ENCODE results near the gene CD4. TPM values are rescaled to one million over a fixed set of nuclear protein-coding genes. Genes with fewer than 3 reads are reported as not detected.

Gene CD4
- total and polyA plus RNA-seq, 2 donors (not counting 3 experiments of a cell fraction or from before 2014, with no cell fraction given), result not detected

DNA sequence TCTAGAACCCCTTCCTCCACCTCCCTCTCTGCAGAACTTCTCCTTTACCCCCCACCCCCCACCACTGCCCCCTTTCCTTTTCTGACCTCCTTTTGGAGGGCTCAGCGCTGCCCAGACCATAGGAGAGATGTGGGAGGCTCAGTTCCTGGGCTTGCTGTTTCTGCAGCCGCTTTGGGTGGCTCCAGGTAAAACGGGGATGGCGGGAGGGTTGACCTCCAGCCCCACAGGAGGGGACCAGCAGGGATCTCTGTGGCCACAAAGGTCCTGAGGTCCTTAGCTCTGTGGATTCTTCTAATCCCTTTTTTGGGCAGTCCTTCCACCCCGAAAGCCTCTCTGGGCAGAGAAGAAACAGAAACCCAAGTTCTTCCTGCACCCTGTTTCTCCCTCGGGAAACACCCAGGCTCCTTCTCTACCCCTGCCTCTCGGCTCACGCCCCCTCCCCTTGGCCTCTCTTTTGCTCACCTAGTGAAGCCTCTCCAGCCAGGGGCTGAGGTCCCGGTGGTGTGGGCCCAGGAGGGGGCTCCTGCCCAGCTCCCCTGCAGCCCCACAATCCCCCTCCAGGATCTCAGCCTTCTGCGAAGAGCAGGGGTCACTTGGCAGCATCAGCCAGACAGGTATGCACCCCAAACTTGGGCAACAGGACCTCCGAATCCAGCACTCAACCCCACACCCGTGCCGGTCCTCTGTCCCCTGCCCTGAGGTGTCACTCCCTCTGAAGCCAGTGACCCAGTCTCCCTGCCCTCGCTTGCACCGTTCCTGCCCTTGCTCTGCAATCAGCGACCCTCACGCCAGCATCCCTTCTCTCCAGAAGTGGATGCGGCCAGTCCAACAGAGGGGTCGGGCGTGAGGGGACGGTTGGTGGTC lies 16.4 kb upstream of the CD4 start:
- intact Hi-C loops (cut with micrococcal nuclease) (no loop called here), dilution Hi-C loops (cut with MboI; ENCODE audit: extremely low pct_ligation_motif_present, low sequenced_read_pairs) (no loop called here)
- H3K27me3 ChIP-seq (ENCODE audit: control insufficient read depth in 2 of 2, insufficient read depth in 2 of 2, low read length in 2 of 2), result no peaks in the 10 kb centered on the region
- ChIA-PET POLR2A (no interaction called here), CTCF (interaction anchor here (2.4 to 8.4 kb wide), 2 partner anchors 19 to 20 kb away, joined by 17 to 234 read pairs; partner anchors contain the start of gene MLF2)
- no peaks in the 10 kb centered on the region for H3K9me3 ChIP-seq (replicated peaks; ENCODE audit: control insufficient read depth, insufficient read depth, low read length)
- H3K36me3 ChIP-seq (ENCODE audit: control insufficient read depth in 2 of 2, extremely low read depth in 1 of 2, insufficient read depth in 2 of 2, low read length in 2 of 2), result peaks cover 0 to 29% of the 10 kb centered on the region in 2 experiments
- FAIRE-seq, result no peak
- no peak overlapping the region for H3K27ac ChIP-seq (ENCODE audit: insufficient read depth, low read depth, low read length)
- no peak for TF ChIP-seq MYC (IDR thresholded peaks at IDR 0.05; ENCODE audit: low read depth, low read length)
- TF ChIP-seq FOS (IDR thresholded peaks at IDR 0.05; ENCODE audit: borderline replicate concordance, insufficient read depth, low read length), result no peak
- TF ChIP-seq, protein P1, sequence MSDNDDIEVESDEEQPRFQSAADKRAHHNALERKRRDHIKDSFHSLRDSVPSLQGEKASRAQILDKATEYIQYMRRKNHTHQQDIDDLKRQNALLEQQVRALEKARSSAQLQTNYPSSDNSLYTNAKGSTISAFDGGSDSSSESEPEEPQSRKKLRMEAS (IDR thresholded peaks at IDR 0.05; ENCODE audit: insufficient read depth, insufficient read length), result no peak
- TF ChIP-seq GATA2 (IDR thresholded peaks at IDR 0.05; ENCODE audit: insufficient read depth, insufficient read length, low read depth, low read length), result no peak
- TF ChIP-seq, protein P2, sequence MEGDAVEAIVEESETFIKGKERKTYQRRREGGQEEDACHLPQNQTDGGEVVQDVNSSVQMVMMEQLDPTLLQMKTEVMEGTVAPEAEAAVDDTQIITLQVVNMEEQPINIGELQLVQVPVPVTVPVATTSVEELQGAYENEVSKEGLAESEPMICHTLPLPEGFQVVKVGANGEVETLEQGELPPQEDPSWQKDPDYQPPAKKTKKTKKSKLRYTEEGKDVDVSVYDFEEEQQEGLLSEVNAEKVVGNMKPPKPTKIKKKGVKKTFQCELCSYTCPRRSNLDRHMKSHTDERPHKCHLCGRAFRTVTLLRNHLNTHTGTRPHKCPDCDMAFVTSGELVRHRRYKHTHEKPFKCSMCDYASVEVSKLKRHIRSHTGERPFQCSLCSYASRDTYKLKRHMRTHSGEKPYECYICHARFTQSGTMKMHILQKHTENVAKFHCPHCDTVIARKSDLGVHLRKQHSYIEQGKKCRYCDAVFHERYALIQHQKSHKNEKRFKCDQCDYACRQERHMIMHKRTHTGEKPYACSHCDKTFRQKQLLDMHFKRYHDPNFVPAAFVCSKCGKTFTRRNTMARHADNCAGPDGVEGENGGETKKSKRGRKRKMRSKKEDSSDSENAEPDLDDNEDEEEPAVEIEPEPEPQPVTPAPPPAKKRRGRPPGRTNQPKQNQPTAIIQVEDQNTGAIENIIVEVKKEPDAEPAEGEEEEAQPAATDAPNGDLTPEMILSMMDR (IDR thresholded peaks at IDR 0.05; ENCODE audit: extremely low read depth in 1 of 2, insufficient read depth in 1 of 2, low read depth in 1 of 2, low read length in 2 of 2), result no peak
- no peak for TF ChIP-seq POLR2A (IDR thresholded peaks at IDR 0.05; ENCODE audit: low read depth, low read length)
- TF ChIP-seq JUN (IDR thresholded peaks at IDR 0.05; ENCODE audit: borderline replicate concordance, insufficient read depth, insufficient read length, low read depth), result no peak
- TF ChIP-seq POLR2AphosphoS5 (IDR thresholded peaks at IDR 0.05; ENCODE audit: insufficient read depth, low read depth, low read length), result no peak
- no peak overlapping the region for H3K9ac ChIP-seq (replicated peaks; ENCODE audit: extremely low read depth, insufficient read depth, low read length)
- peaks cover 18% of the 10 kb centered on the region for H3K79me2 ChIP-seq (ENCODE audit: control insufficient read depth, insufficient read depth, low read length)
- H3K4me1 ChIP-seq (ENCODE audit: control insufficient read depth, extremely low read depth, insufficient read depth, low read length), result peaks cover 13% of the 10 kb centered on the region
- no peaks in the 10 kb centered on the region for H4K20me1 ChIP-seq (replicated peaks; ENCODE audit: control insufficient read depth, extremely low read depth, insufficient read depth, low read length)
- no peaks in the 10 kb centered on the region for H3K9me1 ChIP-seq (replicated peaks; ENCODE audit: control insufficient read depth, extremely low read depth, insufficient read depth, low read length)
- no peak overlapping the region for H3K4me3 ChIP-seq (replicated peaks in 1 of 3; ENCODE audit: insufficient read depth in 1 of 3, low read depth in 1 of 3, low read length in 3 of 3)
- H2AFZ ChIP-seq (ENCODE audit: low read depth, low read length), result no peak overlapping the region
- DNase-seq (ENCODE audit: low read depth, low spot score), result no peak
- no peak overlapping the region for H3K4me2 ChIP-seq (ENCODE audit: insufficient read depth, low read length)
- BruUV-seq (replicated peaks), result no TSS peak
